HG03354 (cell line): ENCODE results near the gene SFPQ.
"Not testable (repeated sequence)": the region's sequence is repeated elsewhere in the genome, so short reads cannot be mapped to it uniquely, and the experiment has no call there.

Experiments used
- ATAC-seq: cut with Tn5 transposase; IDR thresholded peaks from one replicate; pipeline ENCODE4 v1.9.1; 2021; ENCODE audit warnings: mild to moderate bottlenecking; ENCODE audit not compliant: unreplicated experiment, poor library complexity, severe bottlenecking

SFPQ gene

GRCh38 chr1:35151220-35151619, 41.7 kb downstream of the SFPQ start:
- no peak for ATAC-seq

- ATAC-seq = not testable (repeated sequence)
Observed at GRCh38 chr1:35145892-35146549, 46.9 kb downstream of the SFPQ start.

DNA sequence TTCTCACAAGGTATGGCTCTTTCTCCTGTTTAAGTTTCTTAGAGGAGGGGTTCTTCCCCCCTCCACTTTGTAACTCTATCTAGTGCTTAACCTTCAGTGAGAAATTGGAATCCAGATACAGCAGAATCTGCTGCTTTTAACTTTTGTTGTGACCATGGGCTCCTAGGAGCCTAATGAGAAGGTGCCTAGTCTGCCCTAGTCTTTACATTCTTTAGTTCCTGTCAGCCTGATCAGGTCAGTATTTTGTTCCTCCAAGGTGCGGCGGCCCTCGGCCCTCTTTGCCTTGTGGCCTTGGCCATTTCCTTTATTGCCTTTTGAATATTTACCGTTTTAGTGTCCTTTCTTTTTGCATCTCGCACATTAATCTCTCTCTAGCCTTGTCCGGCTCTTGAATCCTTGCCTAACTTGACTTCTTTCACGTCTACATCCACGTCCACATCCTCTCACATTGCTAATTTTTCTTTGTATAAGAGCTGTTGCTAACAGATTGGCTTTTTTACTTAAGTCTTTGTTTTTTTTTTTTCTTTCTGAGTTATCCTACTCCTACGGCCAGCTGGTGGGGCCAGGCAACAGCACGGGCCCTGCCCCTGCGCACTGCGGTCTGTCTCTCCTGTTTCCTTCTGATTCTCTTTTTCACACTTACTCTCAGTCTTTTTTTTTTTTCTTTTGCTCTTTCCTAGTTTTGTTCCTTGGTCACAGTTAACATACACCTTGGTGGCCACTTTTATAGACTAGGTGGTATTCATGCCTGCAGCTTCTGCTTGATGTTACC, 49.0 kb downstream of the SFPQ start:
- no peak for ATAC-seq

DNA sequence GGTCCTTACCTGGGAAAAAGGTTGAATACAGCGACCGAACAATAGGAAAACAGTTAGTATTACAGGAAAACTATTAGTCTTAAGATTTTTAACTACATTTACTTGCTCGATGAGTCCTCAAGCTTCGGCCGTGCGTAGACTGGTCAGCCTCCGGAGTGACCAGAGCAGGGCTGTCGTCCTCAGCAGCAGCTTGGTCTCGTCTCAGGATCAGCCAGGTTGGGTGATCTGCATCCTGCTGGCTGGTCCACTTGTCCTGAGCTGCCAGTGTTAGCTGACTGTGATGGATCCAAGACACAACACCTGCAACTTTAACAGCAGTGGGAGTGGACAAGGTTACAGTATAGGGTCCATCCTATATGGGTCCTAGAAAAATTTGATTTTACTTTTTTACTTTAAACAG, 50.2 kb downstream of the SFPQ start:
- not testable (repeated sequence) for ATAC-seq

GRCh38 chr1:35142294-35142693, 50.7 kb downstream of the SFPQ start:
- not testable (repeated sequence) for ATAC-seq

- not testable (repeated sequence) for ATAC-seq
Observed at GRCh38 chr1:35137590-35137989, 55.4 kb downstream of the SFPQ start.

DNA sequence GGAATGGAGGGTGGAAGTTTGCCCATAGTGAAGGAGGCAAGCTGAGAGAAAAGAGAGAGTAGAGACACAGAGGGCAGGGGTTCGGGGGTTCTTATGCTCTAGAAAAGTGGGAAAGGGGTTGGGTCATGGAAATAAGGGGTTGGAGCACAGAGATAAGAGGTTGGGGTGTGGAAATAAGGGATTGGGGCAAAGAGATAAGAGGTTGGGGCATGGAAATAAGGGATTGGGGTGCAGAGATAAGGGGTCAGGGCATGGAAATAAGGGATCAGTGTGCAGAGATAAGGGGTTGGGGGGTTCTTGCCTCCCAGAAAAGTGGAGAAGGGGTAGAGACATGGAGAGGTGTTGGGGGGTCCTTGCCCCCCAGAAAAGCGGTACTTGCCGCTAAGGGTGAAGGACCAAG, 56.2 kb downstream of the SFPQ start:
- no peak for ATAC-seq
